Measurements from ENCODE around the gene FBN1. TPM values are rescaled to one million over a fixed set of nuclear protein-coding genes. Genes with fewer than 3 reads are reported as not detected.

Gene FBN1
- total RNA-seq, 1 donor from 2014 or later = 39.4 TPM

DNA sequence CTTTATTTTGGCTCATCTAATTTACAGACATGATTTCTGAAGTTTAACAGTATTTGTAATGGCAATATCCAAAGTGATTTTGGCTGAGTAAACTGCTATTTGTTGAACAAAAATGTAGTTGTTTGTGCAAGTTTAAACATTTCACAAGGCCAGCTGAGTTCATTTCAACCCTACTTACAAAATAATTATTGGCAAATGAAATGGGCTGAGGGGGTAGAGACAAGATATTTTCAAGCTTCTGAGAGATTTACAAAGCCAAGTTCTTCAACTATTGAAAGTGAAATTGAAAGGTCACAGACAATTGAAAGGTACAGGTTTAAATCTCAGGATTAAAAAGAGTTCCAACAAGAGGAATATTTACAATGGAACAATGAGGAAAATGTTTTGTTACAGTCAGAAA, 237.2 kb downstream of the FBN1 start:
- no peak for ATAC-seq (ENCODE audit: poor library complexity)
- intact Hi-C loops (cut with DNase I) = no loop called here
- no peak for DNase-seq

DNA sequence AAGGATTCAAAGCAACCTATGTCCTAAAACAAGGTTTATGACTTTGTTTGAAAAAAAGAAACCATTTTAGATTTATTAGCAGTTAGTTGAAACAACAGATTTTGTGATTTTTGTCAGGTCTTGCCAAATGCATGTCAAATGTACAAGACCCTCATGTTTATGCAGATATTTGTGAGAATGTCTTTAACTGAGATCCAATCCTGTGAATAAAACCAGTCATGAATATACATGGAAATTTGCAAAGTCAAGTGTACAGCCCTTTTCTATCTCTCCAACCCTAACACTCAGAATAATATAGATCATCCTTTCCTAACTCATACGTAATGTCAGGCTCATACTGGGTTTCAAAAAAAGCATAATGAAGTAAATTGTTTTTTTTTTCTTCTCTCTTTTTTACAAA, 237.9 kb downstream of the FBN1 start:
- DNase-seq = no peak
- no peak for ATAC-seq (ENCODE audit: poor library complexity)
- intact Hi-C loops (cut with DNase I) = no loop called here

DNA sequence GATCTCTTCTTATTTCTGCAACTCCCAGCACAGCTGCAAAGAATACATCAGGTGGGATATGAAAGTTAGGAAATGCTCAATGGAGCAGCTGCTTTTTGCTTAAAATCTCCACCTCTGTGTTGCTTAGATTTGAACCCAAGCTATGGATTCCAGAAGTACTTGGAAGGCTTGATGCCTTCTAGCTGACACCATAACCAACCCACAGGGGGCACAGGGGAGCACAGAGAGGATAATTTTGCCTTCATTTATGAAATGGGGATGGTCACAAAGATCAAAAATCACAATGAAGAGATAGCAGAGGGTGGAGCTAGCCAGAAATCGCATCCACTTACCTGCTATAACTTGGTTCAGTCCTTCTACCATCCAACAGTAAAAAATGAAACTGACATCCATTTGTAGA, 238.6 kb downstream of the FBN1 start:
- ATAC-seq (ENCODE audit: poor library complexity) (no peak), DNase-seq (no peak)
- intact Hi-C loops (cut with DNase I) = no loop called here

DNA sequence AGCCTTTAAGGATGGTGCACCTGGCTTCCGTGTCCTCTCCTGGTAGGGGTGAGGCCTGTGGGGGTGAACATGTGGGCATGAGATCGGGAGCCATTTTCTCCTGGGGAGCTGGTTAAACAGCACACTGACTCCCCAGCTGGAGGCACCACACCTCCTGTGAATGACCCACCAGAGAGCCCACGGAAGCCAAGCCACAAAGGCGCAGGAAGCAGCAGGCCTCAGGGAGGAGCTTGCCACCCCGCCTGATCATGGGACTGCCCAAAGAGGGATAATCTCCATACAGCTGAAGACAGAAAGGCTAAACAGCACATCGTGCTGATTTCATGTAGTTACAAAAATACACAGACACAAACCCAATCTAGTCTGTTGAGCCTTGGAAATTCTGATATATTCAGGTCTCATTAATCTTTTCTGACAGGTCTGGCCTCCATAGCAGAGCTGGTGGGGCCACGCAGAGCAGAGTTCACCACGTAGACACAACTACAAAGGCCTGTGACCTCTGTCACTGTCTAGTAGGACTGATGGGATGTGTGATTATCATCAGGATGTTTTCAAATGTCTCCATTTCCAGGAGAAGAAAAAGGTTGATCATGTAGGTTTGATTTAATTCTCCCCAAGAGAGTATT, 239.1 kb downstream of the FBN1 start:
- DNase-seq = no peak
- intact Hi-C loops (cut with DNase I) = no loop called here
- peak; percentile 35 for ATAC-seq (ENCODE audit: poor library complexity)

DNA sequence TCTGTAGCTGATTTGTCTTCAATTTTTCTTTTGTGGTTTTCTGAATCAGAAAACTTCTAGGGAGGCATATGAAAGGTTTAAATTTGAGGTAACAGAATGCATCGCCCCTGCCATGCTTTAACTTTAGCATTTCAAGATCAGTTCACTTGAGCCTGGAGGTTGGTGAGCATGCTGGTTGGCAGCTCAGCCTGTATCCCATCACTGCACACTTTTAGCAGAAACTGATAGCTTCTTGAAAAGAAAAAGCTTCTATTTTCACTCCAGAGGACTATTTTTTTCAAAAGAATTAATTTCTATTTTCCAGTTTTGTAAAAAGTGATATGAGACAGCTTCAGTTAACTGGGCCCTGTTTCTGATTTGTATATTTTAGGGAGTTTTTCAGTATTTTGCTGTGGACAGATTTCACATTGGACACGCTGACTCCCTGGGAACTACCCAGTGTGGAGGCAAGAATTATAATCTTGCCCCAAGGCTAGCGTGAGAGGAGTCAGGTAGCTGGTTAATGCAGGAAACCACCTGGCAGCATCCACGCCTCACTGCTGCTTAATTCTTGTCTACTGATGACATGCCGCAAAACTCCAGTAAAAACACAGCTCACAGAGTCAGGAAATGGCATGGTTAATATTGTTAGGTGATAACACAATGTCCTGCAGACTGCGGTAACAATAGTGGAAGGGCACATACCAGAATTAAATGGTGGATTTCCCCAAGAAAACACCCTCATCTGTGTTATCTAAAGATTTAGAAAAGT, 242.9 kb downstream of the FBN1 start:
- DNase-seq (no peak), ATAC-seq (ENCODE audit: poor library complexity) (no peak)
- intact Hi-C loops (cut with DNase I) = no loop called here

DNA sequence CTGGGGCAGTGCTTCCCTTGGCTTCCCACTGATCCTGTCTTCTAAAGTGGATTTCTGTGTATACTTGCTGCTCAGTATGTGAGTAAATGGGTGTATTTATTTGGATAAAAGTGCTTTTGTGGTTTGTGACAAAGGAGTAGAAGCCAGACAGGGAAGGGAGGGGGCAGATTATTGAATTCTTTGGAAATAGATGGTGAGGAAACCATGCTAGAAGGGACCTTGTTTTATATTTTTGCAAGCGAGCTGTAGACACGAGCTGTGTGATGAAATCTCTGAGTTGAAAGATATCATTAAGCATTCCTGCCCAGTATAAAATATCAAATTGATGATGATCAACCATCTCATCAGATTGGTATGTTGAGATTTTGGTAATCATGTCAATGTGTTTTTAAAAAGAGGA, 245.4 kb downstream of the FBN1 start:
- intact Hi-C loops (cut with DNase I) = no loop called here
- no peak for DNase-seq
- no peak for ATAC-seq (ENCODE audit: poor library complexity)

DNA sequence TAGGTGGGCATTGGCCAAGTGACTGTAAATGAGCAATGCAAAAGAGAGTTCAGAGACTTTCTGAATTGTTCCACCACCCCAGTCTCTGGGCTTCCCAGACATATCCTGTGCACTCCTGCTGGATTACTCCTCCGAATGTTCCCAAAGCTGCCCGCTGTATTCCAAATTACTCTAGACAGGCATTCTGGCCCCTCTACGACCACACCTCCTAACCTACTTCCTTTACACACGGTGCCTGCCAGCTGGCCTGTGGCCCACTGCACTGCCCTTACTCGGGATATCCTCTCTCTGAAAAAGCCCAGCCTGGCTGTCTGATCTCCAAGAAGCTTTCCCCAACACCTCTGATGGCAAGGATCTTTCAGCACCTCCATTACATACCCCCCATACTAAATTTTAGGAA, 247.7 kb downstream of the FBN1 start:
- ATAC-seq (ENCODE audit: poor library complexity) = peak; percentile 48
- DNase-seq = peak; percentile 88

DNA sequence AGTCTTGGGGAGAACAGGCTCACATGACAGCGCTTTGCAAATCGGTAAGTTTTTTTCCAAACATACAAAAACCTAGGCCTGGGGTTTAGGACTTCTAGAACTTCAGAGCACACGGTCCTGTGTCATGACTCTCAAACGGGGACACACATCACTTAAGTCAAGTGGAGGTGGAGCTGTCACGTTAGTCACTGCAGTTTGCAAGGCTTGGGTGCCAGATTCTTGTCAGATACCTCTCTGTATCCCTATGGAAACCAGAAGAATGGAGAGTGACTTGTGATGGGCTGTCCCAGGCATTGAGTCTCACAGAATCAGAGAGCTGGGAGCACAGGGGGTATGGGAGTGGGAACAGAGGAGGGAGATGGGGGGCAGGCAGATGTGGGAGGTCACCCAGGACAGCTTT, 249.5 kb downstream of the FBN1 start:
- no peak for ATAC-seq (ENCODE audit: poor library complexity)
- intact Hi-C loops (cut with DNase I) = no loop called here
- DNase-seq = no peak

More for the DNA sequence above, 247.7 kb downstream of the FBN1 start:
- intact Hi-C loops (cut with DNase I) = no loop called here

DNA sequence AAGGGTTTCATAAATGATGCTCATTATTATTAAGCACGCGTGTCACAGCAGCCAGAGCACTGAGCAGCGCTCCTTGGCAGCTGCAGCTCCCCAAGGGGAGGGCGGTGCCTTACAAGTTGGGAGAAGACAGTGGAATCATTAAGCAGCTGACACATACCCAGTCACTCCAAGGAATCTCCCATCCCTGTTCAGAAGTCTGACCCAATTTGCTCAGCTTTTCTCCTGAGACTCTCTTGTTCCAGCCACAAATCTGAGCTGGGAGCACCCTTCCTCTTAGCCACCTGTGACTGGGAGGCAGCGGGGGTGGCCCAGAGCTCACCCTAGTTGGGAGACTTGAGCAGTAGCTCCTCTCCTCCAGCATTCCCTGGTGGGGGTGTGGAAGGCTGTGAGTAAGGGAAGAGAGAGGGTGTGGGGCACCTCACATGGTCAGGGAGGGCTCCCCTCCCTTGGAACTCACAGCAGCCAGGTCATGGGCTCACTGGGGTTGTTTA, 249.9 kb downstream of the FBN1 start:
- DNase-seq (peak; percentile 90), ATAC-seq (ENCODE audit: poor library complexity) (peak; percentile 80)
- intact Hi-C loops (cut with DNase I) = no loop called here

DNA sequence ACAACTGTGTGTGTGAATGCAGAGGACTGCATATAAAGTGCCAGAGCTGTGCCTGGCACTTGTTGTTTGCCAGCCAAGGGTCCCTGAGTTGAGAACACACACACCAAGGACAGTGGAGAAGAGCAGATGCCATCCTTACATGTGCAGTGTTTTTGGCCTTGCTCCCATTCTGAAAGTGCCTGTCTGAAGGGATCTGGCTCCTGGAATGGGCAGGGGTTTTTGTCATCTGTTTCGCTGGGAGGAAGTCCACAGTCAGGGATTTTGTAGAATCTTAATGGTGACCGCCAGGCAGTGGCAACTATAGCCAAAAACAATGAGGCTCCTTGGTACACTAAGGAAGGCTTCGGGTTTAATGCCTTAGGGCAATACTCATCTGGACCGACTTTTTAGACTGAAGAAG, 250.5 kb downstream of the FBN1 start:
- intact Hi-C loops (cut with DNase I) = no loop called here
- ATAC-seq (ENCODE audit: poor library complexity) = no peak

DNA sequence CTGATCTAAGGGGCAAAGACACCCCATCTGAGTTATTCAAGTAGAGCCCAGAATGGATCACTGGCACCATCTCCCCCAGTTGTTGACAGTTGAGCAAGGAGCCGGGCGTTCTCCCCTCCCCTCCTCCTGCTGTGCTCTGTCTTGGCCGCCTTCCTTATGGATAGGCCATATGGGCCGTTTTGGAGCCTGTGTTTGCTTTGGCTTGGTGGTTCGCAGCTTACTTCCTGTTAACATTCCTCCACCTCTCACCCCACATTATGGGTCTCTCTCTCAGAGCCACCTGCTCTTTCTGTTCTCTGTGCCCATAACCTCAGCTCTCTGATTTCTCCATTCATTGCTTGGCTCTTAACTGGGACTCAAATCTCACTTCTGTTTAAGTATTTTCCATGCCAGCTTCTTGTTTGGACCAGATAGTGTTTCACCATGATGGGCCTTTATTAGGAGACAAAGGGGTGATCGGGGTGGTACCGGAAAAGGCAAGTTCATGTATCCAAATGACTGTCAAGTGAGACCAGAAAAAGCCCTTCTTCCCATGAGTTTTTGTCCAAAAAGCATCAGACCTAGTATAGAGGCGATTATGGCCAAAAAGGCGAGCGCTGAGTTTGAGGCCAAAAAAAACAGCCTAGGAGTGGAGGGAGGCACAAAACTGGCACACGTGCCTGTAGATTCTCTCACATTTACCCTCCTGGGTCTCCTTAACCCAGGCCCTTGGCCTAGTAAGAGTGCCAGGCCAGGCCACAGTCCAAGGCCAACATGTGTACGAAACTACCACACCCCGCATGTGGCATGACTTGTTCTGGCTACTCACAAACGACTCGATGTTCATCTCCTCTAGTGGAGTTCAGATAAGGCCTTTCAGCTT, 251.6 kb downstream of the FBN1 start:
- ATAC-seq (ENCODE audit: poor library complexity) (peak; percentile 40), DNase-seq (peak; percentile 74)
- intact Hi-C loops (cut with DNase I) = no loop called here

More for the DNA sequence above, 250.5 kb downstream of the FBN1 start:
- DNase-seq = no peak

DNA sequence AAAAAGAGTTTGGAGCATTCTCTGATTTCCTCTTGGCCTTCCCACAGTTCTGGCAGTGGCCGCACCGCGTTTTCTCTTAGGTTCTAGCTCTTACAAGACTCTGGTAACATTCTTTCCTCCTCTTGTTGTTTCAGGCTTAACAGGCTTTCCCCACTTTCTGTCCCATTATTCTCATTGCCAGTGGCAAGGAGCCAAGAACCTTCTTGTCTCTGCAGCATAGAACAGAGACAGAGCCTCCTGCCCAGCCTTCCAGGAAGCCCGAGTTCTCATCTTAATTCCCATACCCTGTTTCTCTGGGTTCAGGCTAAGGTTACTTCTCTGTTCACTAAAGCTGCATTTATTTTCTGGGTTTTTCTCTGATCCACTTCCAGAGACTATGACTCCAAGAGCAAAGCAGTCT, 253.2 kb downstream of the FBN1 start:
- intact Hi-C loops (cut with DNase I) = no loop called here
- ATAC-seq (ENCODE audit: poor library complexity) = peak; percentile 51
- peak; percentile 68 for DNase-seq

DNA sequence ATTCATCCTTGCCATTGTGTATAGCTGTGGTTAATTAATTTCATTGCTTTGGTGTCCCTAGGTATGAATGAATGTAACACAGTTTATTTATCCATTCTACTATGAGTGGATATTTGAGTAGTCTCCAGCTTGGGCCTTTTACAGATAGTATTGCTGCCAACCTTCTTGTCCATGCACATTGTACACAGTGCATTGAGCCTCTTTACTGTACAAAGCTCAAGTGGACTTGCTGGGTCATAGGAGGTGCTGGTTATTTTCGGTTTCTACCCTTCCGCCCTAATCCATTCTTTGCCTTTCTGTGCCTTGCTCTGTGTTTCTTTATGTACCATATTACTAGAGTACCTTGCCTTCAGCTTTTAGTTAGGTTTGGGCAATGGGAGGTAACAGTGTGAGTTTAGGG, 253.6 kb downstream of the FBN1 start:
- DNase-seq (no peak), ATAC-seq (ENCODE audit: poor library complexity) (no peak)
- intact Hi-C loops (cut with DNase I) = no loop called here

DNA sequence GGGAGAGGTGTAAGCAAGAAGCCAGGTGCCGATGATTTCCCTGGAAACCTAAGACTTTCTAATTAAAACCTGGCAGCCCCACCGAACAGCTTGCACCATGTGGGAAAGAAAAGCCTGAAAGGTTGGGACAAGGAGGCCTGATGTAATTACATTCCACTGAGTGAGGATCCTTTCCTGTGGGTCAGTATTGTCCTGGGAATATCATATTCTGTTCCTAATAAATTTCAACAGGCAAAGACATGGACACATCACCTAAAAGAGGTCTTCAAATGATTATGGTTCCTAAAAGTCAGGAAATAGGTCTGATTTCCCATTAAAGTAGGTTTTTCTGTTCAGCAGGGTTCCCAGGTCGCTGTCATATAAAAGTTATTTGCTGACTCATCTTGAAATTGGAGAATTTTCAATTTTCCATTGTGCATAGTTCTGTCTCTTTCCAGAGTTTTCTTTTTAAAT, 255.8 kb downstream of the FBN1 start:
- intact Hi-C loops (cut with DNase I) = no loop called here
- DNase-seq = no peak
- ATAC-seq (ENCODE audit: poor library complexity) = peak; percentile 30

DNA sequence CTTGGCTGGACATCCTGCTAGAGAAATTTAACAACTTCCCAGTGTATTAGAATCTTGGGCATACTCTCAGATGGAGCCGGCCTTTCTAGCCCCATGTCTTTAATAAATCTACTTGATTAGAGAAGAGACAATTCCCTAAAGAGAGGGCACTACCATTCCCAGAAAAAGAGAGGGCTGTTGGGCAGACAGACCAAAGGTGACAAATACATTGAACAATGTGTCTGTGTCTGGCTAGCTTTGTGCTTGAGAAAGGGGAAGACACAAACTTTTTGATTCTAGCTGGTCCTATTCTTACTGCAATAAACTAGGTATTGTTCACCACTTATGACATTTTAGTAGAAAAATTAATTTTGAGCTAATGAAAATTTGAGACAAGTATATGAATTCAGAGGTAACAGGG, 256.6 kb downstream of the FBN1 start:
- intact Hi-C loops (cut with DNase I) = no loop called here
- no peak for ATAC-seq (ENCODE audit: poor library complexity)
- no peak for DNase-seq

DNA sequence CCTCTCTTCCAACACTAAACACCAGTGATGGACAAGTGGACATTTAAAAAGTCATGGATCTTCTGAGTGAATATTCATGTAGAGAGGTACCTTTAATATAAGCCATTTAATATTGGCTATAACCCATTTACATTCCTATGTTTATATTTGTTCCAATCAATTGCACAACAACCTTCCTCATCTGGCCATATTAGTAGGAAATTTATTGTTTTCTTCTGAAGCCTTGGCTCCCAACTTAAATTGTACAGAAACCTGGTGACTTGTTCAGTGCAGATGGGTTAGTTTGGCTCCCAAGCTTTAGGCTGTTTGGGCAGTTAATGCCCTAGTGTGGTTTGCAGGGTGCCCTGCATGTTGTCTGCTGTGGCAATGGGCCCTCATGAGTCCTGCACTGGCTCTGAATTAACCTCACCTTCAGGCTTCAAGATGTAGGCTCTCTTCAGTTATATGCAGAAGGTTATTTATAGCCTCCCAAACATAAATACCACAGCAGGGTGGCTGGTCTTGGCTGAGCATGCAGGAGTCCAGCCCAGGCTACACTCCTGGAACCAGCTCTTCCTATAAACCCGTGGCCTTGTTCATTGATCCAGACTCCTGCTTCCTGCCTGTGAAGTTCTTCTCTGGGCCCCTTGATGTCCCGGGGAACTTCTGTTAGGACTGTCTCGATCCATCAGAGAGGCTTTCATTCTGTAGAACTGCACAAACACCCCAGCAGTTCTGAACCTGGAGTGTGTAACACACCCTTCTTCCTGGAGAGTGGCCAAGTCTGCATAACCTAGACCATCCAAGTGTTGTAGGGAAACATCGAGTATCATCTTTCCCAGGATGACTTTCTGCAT, 257.3 kb downstream of the FBN1 start:
- intact Hi-C loops (cut with DNase I) = no loop called here
- no peak for DNase-seq
- ATAC-seq (ENCODE audit: poor library complexity) = peak; percentile 63

DNA sequence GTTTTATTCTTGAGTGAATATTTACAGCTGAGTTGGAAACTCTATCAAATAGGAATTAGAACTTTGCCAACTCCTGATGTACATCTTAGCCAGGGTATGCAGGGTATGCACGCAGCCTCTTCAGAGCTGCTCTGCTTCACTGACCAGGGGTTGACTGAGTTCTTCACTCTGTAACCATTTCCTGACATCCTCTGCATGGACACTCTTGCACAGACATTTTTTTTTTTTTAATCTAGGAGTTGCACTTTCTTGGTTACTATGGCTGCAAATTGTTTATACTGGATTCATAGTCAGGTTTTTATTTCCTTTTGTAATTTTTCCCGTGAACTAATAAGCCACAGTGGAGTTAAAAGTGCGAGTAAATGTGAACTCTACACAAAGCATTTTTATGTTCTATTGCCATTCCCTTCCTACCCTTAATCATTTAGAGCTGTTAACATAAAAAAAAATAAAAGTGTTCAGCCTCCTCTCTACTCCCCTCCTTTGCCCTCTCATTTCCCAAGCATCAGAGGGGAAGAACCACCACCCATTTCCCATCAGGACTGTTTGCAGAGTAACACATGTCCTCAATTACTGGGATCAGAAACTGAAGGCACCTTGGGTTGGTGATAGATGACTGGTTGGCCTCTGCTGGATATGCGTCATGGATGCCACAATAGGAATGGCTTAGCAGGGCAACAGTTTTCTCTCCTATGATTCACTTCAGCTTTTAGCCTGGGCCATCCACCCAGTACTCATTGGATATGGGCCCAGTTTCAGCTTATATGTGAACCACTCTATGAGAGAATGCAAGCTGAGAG, 260.3 kb downstream of the FBN1 start:
- intact Hi-C loops (cut with DNase I) = no loop called here
- DNase-seq = no peak
- ATAC-seq (ENCODE audit: poor library complexity) = no peak

DNA sequence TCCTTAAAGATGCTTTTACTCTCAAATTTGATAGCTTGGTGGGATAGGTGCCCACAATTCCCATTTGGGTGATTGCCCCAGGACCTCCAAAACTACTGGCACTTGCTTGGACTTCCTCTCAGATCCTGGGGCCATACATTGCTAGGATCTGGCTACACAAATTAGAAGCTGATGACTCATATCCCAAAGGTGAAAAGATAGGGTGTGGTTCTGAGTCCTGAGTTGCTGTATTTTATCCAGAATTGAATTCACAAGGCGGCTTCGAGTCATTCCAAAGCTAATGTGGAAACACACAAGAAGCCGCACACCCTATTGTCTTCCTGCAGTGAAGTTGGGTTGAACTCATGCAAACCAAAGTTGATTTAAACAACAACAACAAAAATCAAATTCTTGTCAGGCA, 260.9 kb downstream of the FBN1 start:
- intact Hi-C loops (cut with DNase I) = no loop called here
- ATAC-seq (ENCODE audit: poor library complexity) (no peak), DNase-seq (no peak)

Data from Right ventricle myocardium superior (tissue), 1 donor.